Measurements from ENCODE around the gene DLGAP1.
"Not testable (repeated sequence)": the region's sequence is repeated elsewhere in the genome, so short reads cannot be mapped to it uniquely, and the experiment has no call there.

Gene DLGAP1

DNA sequence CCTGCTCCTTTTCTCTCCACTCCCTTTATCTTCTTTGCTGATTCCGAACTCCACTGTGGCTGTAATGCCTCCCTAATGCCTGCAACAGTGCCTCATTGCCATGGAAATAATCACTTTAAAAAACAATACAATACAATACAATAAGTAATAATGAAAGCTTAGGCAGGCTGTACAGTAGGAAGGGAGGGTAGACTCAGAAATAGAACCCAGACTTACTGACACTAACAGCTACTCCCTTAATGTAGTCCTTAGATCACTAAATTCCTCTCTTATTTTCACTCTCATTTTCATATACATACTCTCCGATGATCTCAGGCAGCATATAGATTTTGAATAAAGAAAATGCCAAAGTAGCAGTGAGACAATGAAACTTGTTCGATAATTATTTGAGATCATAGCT lies 70.2 kb downstream of the DLGAP1 start:
- no peak for DNase-seq

DNA sequence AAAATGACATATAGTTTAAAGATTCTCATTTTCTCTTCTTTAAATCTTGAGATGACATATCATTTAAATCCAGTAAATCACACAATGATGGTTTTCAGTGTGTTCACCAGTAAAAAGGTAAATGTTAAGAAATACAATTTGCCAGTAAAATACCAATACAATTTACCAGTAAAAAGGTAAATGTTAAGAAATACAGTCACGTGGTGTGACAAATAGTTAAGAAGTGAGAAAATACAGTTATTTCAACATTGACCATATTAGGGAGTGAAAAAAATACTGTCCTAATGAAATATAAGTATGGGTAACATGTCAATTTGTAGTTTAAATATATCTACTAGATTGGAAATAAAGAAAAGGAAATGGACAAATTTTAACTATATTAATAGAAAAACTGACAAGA lies 80.5 kb downstream of the DLGAP1 start:
- DNase-seq: no peak

DNA sequence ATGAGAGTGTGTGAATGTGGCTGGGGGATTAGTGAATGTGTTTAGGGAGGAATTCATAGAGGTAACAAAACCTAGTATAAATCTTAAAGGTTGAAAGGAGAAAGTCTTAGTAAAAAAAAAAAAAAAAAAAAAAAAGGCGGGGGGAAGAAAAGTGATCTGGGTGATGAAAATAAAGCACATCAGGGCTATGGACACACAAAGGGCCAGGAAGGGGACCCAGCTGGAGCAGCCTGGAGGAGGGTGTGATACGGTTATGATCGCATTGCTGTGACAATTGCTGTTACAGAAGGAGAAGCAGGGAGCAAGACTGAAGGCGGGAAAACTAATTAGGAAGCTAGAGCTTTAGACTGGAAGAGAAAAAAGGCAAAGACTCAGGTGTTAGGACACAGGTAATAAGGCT lies 85.4 kb downstream of the DLGAP1 start:
- no peak for DNase-seq

DNA sequence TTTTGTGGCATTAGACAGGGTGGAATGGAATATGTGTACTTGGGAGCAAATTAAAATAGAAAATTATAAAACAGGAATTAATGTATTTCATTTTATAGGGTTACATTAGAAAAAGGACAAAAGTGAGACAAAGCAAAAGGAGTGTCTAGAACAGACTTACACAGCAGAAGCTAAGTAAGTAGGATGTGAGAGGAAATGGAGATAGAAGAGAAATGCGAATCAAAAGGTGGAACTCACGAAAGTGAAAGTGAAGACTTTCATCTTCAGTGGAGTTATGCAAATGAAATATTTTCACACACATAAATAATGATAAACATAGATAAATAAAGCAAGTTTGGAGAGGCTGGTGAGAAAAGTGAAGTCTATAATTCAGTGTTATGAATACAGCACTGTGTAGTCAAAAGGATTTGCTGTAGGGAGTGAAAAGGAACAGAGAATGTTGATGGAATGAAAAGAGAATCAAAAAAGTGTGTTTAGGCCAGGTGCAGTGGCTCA lies 94.8 kb downstream of the DLGAP1 start:
- no peak for DNase-seq

DNA sequence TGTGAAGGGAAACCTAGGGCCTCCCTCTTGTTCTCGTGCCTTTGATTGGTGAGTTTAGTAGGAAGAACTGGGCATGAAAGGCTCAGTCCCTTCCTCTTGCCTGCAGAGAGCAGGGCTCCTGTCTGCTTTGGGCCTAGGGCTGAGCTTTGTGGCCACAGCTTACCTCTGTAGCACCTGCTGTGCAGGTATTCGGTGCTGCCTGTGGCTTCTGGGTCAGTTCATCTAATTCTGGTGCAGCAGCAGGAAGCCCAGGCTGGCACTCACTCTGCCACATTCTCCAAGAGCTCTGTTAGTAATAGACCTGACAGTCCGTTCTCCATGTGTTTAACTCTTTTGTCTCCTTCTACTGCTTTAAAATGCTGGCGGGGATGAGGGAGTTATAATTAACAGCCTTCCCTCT lies 96.5 kb downstream of the DLGAP1 start:
- DNase-seq: no peak

DNA sequence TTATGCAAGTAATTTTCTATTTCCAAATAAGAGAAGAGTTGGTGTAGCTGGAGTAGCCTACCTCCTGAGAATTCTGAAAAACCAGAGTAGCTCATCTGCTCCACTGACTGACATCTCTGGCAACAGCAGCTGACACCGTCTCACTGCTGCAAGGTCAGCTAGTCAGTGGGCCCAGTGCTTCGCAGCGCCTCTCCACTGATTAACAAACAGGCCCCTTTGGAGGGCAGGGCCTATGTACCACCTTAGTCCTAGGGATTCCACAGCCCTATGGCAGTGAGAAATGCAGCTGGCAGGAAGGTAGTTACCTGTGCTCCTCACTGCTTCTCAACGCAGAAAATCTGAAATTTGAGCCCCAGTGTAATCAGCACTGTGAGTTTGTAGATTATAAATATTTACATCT lies 97.5 kb downstream of the DLGAP1 start:
- no peak for DNase-seq

DNA sequence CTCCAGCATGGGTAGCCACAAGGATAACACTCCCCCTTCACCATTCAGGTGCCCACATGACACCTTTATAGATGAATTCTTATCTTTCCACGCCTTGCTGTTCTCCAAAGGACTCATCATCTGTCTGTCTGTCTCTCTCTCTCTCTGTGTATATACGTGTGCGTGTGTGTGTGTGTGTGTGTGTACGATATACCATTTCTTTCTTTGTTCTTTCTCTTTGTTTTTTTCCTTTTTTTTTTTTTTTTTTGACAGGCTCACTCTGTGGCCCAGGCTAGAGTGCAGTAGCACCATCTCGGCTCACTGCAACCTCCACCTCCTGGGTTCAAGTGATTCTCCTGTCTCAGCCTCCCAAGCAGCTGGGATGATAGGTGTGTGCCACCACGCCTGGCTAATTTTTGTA lies 98.2 kb downstream of the DLGAP1 start:
- no peak for DNase-seq

DNA sequence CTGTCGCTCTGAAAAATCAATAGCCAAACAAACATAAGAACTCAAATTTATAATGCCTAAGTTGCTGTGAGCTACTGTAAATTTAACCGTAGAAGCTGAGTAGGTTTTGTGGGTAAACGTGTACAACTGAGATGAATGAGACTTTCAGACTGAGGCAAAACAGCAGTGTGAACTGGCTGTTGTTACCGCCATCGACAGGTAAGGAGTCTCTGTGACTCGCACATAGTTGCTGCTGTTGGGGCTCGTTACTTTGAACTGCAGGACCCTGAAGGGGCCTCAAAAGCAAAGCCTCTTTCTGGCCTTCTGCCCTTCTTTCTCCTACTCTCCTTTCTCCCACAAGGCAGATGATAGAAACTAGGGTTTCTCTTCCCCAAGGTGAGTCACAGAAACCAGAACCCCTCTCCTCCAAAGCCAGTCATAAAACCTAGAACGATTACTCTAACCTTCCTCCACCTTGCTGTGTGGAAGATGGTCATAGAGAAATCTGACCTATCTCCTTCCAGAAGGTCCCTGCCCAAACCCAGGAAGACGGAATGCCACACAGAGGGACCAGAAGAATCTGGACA lies 101.2 kb downstream of the DLGAP1 start:
- no peak for DNase-seq

DNA sequence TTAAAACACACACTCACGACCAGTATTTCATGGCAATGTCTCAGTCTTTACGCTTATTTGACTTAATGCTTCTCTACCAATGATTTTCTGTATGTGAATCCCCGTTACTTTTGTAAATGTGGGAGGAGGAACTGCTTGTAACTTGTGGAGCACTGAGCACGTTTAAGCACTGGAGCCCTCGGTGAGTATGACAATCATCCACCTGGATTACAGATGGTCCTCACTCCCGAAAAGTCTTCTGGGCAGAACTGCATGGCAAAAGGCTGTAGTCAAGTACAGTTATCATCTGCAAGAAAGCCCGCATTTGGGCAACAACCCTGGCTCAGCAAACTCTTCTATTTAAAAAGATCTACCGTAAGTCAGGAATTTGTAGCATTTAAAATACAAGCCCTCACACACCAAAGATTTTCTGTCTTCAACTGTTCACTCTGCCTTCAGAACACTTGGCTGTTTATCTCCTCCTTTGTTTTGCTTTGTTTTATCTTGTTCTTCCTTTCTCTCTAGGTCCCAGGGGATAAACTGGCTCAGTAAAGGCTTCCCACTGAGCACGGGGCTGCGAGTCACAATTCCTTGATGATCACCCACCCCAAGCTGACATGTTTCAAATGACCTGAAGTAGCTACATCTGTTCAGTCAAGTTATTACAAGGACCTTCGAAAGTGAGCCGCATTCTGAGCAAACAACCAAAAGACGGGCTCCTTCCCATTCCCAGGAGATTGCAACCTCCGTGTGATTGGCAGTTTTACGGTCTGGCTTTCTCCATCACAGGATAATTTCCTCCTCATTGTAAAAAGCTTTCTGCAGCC lies 102.2 kb downstream of the DLGAP1 start:
- no peak for DNase-seq

DNA sequence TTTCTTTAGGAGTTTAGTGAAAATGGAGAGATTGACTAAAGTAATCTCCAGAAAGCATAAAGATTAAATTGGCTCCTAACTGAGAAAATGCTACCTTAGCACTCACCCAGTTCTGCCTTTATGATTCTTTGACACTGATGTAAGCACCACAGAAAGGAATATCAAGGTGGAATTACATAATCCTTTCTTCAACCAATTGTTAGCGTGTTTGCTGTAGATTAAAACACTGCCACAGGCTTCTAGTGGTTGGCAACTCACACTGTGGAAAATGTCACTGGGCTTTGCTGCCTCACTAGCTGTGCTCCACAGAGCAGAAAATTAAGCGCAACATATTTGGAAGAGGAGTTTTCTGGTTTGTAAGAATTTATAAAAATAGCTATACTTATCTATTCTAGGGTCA lies 104.1 kb downstream of the DLGAP1 start:
- no peak for DNase-seq

DNA sequence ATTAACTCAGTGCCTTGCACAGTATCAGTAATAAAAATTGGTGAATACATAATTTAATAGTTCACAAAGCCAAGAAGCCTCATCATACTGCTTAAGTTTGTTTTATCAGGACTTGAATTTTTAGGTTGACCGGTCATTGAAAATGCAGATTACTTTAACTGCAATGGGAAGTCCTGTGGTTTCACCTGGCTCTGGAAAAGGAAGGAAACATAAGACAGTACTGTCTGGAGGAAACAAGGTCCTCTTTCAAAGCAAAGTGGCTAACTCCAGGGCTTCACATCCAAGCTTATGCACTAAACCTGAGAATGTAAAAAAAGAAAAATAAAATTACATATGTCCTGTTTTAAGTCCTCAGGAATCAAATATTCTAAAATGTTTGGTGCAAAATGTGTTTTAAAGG lies 119.7 kb downstream of the DLGAP1 start:
- DNase-seq: no peak

DNA sequence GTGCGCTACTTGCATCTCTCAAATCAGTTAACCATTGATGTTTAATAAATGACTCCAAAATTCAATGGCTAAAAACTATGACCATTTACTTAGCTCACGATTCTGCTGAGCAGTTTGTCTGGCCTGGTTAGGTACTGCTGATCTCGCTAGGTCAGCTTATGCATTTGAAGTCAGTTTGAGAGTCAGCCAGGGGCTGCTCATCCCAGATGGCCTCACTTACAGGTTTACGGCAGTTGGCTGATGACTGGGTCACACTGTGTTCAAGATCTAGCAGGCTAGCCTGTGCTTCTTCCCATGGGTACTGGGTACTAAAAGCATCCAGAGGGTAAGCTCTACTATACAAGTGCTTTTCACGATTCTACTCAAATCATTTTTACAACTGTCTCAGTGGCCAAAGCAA lies 122.1 kb downstream of the DLGAP1 start:
- no peak for DNase-seq

DNA sequence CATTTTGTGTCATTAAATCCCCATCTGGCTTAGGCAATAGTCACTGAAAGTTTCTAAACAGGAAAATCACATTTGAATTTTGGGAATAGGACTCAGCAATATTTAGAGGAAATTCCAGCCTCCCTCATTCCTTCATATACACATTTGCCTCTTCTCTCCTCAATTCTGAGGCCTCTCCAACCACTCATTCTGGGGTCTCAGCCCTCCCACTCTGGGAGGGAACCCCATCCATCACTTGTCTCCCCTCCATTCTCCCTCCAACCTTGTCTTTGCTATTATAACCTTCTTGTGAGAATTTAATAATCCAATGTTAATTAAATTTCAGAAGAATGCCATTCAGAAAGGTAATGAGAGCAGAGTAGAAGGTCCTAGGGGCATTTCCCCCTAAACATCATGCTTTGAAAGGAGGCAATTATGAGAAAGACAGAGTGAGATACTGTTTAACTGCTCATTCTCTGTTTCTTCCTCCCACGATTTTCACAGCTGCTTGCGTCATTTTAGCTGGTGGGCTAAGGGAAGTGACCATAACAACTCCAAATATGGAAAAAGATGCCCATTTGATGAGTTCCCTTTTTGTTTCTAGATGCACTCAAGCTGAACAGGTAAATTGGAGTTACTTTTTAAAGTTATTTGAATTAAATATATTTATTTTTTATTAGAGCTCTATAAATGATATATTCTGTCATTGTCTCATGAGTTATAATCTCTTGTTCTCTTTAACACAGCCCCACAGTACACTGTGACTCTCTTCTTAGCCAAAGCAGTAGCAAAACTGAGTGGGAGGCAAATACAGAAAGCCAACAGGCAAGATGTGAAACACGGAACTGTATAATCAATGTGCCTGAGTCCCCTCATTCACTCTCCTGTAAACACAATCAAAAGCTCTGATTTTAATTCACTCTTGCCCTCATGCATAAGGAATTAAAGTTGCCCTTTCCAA lies 135.1 kb downstream of the DLGAP1 start:
- DNase-seq: no peak

DNA sequence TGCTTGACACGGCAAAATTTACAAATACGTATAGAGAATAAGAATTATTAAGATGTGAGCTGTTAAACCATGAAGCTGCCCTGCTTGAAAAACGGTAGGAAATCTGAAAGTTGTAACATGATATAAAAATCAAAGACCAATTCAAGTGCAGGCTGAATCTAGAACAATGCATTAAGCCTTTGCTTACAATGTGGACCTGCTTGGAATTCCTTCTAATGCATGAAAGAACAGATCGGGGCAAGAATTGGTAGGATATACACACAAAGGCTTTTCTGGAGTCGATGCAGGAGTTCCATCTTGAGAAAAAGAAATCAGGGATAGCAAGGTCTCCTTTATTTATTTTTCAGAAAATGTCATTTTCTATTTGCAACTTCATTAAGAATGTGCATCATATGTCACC lies 136.8 kb downstream of the DLGAP1 start:
- no peak for DNase-seq

DNA sequence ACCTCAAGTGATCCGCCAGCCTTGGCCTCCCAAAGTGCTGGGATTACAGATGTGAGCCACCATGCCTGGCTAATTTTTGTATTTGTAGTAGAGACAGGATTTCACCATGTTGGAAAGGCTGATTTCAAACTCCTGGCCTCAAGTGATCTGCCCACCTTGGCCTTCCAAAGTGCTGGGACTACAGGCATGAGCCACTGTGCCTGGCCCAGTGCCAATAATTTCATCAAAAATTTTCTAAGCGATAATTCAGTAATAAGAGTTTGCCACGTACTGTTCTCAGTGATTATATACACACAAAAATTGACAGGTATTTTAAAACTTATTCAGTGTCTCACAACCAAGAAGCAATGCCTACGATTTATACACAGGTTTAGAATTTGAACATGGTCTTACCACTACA lies 143.2 kb downstream of the DLGAP1 start:
- not testable (repeated sequence) for DNase-seq

DNA sequence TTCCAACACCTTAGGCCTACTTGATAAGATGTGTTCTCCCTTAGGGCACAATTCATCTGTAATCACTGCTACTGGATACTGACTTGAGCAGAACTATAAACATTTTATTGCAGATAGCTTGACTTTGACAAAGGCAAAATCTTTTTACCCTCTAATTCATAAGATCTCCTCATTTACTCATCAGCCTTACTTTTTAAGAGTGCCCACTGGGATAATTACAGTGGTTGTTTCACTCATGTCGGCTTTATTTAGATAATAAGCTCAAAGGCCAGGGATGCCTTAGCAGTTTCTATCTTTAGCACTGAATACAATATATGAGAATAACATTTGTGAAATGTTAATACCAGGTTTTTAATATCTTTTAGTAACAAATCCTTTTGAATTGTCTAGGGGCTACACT lies 144.0 kb downstream of the DLGAP1 start:
- DNase-seq: no peak

DNA sequence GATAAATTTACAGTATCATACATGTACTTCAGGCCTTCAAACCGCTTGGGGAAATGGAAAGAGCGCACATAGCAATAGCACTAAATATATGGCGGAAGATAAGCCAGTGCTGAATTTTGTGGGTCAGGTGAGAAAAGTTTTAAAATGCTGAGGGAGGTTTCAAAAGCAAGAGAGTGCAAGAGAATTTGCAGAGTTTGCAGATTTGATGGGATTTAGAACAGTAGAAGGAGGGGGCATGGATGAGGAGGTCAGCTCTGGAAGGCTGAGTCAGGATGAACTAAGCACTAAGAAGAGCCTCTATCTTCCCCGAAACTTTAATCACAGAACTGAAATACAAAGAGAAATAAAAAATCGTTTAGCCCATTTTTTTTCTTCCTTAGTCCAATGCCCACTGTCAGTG lies 145.9 kb downstream of the DLGAP1 start:
- DNase-seq: no peak

DNA sequence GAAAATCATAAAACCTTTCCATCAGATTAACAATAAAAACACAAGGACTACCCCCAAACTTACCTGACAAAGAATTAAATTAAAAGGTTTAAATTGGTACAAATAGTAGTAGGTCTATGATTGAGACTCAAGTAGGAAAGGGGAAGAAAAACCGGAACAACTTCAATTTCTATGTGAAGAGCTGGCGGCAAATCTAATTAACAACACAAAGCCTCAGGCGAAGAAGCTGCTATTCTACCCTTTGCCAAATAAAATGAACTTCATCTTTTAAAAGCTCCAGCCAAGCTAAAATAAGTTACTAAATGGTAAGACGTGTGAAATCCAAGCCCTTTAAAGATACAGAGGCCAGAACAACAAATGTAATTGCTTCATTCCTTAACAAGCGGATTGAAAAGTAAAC lies 146.5 kb downstream of the DLGAP1 start:
- DNase-seq: no peak

DNA sequence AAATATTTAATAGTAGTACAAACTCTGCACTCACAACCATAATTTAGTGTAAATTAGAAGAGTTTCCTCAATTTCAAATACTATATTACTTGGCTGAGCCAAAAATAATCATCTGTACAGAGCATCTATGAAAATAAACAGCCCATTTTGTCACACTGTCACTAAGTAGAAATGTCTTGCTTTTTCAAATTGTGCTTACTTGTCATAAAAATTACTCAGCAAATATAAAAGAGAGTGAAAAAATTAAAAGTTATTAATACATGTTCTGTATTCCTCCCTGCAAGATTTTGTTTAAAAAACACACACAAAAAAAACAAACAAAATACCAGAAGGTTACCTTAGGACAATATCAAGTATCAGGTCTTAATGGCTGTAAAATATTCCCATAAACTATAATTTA lies 155.7 kb downstream of the DLGAP1 start:
- DNase-seq: no peak

DNA sequence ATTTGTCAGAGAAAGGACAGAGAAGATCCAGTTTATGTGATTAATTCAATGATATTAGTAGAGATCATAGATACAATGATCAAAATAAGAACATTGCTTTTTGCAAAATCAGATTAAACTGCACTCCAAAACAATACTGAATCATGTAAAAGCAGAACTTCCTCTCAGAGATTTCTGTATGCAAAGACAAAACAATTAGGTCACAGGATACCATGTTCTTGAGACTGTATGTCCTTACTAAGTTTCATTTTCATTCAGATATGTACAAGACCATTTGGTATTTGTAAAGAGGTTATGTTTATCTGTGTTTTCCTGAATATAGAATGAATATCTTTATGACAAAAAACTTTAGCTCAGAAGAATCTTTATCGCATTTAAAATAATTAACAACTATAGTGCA lies 161.8 kb downstream of the DLGAP1 start:
- no peak for DNase-seq

DNA sequence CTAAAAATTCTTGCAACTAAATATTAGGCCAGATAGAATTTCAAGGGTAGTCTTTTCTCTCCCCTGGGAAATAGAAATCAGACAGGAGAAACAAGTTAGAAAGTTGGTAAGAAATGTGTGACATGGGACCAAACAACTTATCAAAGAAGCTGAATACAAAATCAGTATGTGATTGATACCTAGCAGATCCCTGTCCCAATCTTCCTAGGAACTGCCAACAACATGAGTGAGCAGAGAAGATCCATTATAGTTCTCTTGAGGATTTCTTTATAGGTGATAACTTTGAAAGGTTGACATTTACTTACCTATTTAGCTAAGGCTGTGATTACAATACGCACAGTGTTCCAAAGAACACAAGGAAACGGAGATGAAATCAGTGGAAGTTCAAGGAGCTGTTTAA lies 162.4 kb downstream of the DLGAP1 start:
- DNase-seq: no peak

DNA sequence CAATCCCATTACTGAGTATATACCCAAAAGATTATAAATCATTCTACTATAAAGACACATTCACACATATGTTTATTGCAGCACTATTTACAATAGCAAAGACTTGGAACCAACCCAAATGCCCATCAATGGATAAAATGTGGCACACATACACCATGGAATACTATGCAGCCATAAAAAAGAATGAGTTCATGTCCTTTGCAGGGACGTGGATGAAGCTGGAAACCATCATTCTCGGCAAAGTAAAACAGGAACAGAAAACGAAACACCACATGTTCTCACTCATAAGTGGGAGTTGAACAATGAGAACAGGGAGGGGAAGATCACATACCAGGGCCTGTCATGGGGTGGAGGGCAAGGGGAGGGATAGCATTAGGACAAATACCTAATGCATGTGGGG lies 167.8 kb downstream of the DLGAP1 start:
- DNase-seq: not testable (repeated sequence)

DNA sequence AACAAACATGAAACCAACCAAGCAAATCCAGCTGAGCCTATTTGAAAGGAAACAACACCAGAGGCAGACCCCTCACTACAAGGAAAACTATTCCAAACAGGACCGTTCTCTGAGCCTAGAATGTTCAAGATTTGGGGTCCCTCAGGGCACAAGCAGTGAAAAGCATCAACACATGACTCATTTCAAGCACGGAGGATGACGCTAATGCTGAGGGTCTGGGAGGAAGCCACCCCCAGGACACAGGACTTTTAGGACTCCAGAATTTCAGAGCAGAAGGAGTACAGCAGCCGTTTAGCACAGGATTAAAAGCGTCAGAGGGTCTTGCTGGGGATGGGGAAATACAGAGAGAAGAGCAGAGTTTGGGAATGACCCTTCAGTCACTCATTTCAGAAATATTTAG lies 168.9 kb downstream of the DLGAP1 start:
- DNase-seq: no peak

DNA sequence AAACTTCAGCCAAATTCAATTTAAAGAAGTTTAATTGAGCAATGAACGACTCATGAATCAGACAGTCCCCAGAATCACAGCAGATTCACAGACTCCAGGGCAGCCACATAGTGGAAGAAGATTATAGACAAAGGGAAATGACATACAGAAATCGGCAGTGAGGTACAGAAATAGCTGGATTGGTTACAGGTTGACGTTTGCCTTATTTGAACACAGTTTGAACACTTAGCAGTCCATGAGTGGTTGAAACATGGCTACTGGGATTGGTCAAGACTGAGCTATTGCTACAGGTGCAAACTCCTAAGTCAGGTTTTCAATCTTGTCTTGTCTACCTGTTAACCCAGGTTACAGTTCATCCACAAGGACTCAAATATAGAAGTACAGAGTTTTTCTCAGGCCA lies 169.6 kb downstream of the DLGAP1 start:
- no peak for DNase-seq
